ENCODE data around the gene CHCHD1.
A peak's percentile ranks its signal among the peaks of the same experiment; 100 is the strongest.
"Not testable (repeated sequence)": the region's sequence is repeated elsewhere in the genome, so short reads cannot be mapped to it uniquely, and the experiment has no call there.

The CHCHD1 gene

DNA sequence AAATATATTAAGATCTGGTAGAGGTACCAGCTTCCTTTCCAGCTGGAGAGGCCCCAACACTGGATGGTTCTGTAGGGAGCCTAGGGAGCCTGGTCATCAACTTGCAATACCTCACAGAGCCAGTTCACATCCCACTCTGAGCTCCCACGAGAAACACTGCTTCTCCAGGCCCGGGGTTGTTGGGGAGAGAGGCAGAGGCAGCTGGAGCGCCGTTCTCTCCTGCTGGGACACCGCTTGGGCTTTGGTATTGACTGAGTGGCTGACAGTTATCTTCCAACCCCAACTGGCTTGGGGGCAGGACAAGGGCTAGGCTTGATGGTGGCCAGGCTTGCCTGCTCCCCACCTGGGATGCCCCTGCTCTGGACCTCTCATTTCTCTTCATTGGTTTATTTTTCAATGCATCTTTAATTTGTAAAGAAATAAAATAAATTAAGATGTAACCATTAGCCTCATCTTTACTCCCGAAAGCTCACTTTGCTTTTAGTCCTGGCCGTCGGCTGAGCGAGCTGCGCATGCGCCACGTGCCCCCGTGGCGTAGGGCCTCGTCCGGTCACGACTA lies 10.0 kb upstream of the CHCHD1 start:
- no peak for DNase-seq

DNA sequence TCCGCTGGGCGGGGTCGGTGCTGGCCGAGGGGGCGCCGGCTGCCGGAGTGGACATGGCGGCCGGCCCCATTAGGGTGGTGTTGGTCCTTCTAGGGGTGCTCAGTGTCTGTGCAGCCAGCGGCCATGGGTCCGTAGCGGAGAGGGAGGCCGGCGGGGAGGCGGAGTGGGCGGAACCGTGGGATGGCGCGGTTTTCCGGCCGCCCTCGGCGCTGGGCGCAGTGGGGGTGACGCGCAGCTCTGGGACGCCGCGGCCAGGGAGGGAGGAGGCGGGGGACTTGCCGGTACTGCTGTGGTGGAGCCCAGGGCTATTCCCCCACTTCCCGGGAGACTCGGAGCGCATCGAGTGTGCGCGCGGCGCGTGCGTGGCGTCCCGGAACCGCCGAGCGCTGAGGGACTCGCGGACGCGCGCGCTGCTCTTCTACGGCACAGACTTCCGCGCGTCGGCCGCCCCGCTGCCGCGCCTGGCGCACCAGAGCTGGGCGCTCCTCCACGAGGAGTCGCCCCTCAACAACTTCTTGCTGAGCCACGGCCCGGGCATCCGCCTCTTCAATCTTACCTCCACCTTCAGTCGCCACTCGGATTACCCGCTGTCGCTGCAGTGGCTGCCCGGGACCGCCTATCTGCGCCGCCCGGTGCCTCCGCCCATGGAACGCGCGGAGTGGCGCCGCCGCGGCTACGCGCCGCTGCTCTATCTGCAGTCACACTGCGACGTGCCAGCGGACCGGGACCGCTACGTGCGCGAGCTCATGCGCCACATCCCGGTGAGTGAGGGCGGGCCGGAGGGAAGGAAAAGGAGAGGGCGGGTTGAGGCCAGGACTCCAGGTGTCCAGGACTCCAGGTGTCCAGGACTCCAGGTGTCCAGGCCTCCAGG lies 9.3 kb upstream of the CHCHD1 start:
- DNase-seq, result no peak

DNA sequence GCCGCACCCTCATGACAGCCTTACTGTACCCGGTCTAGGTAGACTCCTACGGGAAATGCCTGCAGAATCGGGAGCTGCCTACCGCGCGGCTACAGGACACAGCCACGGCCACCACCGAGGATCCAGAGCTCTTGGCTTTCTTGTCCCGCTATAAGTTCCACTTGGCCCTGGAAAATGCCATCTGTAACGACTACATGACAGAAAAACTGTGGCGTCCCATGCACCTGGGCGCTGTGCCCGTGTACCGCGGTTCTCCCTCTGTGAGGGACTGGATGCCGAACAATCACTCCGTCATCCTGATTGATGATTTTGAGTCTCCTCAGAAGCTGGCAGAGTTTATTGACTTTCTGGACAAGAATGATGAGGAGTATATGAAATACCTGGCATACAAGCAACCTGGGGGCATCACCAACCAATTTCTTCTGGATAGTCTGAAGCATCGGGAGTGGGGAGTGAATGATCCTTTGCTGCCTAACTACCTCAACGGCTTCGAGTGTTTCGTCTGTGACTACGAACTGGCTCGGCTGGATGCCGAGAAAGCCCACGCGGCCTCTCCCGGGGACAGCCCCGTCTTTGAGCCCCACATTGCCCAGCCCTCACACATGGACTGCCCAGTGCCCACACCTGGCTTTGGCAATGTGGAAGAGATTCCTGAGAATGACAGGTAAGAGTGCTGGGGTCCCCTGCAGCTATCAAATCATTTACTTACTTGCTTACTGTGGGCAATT lies 8.5 kb upstream of the CHCHD1 start:
- DNase-seq, result no peak

DNA sequence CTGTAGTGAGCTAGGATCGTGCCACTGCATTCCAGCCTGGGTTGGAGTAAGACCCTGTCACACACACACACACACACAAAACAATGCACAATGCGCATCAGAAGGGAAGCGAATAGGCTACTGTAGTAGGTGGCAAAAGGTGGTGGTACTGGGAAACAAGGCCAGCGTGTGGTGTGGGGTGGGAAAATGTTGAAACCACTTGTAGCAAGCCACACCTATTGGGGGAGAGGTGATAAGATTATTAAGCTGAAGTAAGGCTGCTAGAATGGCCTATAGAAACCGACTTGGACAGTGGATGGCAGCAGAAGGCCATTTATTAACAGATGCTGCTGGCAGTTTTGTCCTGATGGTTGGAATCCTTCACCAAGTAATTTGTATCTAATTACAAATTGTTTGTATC lies 7.2 kb upstream of the CHCHD1 start:
- DNase-seq, result no peak

DNA sequence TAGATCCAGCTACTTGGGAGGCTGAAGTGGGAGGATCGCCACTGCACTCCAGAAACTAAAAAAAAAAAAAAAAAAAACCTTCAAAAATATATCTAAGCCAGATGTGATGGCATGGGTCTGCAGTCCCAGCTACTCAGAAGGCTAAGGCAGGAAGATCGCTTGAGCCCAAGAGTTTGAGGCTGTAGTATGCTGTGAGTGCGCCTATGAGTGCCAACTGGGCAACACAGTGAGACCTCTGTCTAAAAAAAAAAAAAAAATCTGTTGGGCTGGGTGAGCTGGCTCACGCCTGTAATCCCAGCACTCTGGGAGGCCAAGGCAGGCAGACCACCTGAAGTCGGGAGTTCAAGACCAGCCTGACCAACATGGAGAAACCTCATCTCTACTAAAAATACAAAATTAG lies 2.8 kb upstream of the CHCHD1 start:
- no peak for DNase-seq

DNA sequence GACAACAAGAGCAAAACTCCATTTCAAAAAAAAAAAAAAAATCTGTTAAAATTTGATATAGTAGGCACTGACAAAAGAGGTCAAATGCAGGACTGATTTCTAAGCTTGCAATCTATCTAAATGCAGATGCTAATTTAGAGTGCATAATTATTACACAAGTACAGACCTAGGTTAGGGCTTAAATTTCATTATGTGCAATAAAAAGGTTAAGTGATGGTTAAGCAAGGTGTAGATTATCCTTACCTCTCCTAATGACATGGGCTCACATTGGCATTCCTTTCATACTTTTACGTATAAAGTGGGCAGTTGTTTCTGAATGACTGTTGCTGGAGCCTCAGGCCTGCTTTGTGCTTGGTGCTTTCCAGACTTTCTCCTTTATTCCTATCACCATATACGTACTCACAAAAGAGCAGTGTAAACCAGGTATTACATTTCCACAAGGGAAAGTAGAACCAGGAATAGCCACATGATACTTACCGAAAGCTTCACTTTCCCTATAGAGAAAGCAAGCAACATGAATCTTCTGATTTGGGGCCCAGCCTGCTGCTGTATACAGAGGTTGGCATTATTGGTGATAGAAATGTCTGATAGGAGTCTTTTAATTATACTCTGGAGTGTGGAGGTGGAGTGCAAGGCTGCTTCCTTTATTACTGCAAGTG lies 2.2 kb upstream of the CHCHD1 start:
- DNase-seq, result no peak

DNA sequence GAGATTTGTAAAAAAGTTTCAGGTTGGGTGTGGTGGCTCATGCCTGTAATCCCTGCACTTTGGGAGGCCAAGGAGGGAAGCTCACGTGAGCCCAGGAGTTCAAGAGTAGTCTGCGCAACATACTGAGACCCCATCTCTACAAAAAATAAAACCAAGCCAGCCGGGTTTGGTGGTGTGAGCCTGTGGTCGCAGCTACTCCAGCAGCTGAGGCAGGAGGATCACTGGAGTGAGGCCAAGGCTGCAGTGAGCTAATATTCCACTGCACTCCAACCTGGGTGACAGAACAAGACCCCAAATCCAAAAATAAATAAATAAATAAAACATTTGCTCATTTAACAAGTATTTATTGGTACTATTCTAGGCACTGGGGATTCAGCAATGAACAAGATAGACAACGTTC lies 1.5 kb upstream of the CHCHD1 start:
- DNase-seq, result no peak

DNA sequence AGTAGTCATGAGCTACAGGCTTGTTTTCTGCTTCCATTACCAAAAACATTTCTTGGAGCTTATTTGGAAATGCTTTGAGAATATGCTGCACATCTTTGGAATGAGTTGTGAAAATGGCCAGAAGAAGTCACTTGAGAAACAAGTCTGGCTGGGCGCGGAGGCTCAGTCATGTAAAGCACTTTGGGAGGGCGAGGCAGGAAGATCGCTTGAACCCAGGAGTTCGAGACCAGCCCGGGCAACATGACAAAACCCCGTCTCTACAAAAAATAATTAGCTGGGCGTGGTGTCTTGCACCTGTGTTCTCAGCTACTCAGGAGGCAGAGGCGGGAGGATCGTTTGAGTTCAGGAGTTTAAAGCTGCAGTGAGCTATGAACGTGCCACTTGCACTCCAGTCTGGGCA lies 882 bp upstream of the CHCHD1 start:
- DNase-seq, result no peak

DNA sequence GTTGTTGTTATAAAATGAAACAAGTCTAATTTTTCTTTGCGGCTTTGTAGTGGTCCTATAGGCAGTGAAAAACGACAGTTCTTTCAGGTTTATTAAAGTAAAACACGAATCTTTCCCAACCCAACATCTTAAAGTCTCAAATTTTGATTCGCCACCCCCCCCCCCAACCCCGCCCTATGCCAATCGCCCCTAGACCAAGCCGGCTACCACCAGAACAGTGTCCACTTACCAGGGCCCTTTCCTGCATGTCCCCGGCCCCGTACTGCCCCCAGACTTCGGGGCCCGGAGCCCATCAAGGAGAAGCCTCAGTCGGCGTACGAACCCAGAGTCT lies 335 bp upstream of the CHCHD1 start:
- DNase-seq, result no peak

DNA sequence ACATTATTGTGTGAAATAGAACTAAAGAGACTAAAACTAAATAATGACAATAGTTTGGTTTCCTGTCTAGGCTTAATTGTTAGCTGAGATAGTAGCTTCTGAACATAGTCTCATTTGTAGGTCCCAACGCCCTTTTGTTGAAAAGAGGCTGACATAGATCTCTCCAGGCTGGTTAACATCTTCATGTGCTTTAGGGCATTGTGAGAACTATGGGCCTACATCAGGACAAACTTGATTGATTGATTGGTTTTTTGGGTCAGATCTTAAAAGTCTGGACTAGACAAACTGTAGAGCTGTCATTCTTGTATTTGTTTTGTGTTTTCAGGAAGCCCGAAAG lies 869 bp downstream of the CHCHD1 start:
- no peak for DNase-seq

DNA sequence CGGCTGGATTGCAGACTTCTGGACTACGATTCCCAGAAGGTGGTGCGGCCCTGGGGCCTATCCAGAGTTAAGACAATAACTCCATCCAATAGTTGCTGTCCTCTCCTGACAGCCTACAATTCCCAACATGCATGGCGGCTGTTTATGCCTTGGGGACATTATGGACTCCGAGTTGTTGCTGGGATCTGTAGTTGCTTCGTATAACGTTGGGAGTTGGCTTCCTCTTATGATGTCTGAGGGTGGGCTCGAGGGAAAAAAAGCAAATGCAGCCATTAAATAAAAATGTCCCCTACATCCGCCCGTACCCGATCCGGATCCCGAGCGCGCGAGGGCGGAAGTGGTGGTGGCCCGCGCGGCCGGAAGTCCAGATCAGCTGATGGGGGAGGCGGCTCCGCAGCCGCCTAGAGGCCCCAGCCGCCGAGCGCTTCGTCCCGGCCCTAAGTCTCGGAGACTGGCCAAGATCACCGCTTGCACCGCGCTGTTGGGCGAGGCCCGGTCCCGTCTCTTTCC lies 3.4 kb downstream of the CHCHD1 start, which contains the start of gene ZSWIM8:
Gene ZSWIM8 (plus strand): TSS at position 396 of the 510 bp plus-strand sequence. CDS start 273 bp downstream, outside the sequence.
- DNase-seq, result peak; percentile 82

DNA sequence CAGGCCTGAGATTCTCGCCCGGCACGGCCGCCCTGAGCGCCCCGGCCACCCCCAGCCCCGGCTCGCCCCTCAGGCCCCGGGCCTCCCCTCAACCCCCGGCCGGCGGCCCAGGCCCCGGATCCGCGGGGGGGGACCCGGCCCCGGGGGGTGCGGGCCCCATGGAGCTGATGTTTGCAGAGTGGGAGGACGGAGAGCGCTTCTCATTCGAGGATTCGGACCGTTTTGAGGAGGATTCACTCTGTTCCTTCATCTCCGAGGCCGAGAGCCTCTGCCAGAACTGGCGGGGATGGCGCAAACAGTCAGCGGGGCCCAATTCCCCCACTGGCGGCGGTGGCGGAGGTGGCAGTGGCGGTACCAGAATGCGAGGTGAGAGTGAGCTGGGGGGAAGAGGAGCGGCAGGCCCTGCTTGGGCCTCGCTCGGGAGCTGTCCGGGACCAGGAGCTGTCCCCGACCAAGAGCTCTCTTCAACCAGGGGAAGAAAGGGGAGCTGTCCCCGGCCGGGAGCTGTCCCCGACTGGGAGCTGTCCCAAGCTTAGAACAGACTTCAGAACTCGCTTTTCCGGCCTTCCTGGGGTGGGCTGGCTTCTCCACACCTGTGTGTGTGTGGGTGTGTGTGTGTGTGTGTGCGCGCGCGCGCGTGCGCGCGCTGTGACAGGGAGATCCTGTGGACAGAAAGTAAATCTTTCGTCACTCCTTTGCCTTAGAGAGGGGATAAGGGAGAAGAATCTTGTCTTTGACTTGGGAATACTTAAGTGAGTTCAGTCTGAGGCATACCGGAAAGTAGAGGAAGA lies 4.1 kb downstream of the CHCHD1 start:
- no peak for DNase-seq

DNA sequence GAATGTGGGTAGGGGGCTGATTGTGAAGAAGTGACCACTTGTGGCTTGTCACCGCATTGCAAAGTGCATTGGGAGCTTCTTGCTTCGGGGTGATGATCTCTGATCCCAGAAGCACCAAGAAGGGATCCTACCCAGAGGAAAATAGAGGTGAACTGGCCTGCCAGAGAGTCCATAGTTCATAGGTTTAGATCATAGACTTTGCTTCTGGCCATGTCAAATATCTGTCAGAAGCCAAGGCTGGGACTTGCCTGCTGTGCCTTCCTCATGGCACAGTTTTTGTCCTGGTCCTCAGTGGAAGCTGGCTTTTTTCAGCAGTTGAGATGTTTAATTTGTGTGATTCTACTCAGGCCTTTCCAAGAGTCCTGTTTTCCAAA lies 4.7 kb downstream of the CHCHD1 start:
- DNase-seq, result no peak

DNA sequence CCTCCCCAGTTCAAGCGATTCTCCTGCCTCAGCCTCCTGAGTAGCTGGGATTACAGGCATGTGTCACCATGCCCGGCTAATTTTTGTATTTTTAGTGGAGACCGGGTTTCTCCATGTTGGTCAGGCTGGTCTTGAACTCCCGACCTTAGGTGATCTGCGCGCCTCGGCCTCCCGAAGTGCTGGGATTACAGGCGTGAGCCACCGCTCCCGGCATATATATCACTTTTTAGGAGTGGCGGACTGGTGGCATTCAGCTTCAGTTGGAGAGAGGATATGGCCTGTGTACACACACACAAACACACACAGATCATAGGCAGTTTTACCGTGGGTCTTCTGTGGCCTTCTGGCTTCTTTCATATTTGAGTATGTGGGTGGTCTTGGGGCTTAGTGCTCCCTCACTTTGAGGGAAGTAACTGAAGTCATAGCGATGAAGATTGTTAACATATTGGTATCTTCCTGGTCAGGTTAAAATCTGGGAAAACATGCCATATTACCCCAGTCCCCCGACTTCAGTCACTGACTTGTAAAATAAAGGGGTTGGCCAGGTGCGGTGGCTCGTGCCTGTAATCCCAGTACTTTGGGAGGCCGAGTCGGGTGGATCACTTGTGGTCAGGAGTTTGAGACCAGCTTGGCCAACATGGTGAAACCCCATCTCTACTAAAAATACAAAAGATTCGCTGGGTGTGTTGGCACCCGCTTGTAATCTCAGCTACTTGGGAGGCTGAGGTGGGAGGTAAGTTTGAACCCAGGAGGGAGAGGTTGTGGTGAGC lies 5.4 kb downstream of the CHCHD1 start:
- DNase-seq, result not testable (repeated sequence)

DNA sequence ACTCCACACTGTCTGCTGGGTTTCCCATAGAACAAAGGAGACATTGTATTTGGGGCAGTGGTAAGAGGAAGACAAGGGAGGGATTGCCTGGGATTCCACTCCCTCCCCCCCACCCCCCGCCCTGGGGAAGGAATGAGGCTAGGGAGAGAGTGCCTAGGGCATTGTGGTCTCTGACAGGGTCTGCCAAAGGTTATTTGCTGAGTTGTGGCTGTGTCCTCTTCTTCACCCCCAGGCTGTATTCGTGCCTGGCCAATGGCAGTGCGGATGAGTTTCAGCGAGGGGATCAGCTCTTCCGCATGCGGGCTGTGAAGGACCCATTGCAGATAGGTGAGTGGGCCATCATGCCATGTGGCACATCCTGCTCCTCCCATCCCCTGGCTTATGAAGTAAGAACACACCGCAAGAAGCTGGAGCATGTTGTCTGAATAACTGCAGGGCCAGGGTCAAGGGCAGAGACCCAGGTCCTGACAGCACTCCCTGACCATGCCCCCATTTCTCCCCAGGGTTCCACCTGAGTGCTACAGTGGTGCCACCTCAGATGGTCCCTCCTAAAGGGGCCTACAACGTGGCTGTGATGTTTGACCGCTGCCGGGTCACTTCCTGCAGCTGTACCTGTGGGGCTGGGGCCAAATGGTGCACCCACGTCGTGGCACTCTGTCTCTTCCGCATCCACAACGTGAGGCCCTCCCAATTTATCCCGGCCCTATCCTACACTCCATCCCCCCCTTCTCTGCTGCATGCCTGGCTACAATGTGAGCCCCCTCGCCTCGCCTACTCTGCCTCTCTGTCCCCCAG lies 7.2 kb downstream of the CHCHD1 start:
- no peak for DNase-seq

DNA sequence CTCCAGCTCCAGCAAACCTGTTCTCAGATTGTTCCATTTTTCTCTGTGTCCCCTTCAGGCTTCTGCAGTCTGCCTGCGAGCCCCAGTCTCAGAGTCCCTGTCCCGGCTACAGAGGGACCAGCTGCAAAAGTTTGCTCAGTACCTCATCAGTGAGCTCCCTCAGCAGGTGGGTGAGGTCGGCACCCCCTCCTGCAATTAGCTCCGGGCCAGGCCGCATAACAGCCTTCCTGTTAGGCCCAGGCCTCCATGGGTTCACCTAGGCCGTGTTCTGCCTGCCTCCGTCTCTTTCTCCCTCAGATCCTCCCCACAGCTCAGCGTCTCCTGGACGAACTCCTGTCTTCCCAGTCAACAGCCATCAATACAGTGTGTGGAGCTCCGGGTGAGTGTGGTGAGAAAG lies 7.8 kb downstream of the CHCHD1 start:
- DNase-seq, result no peak

DNA sequence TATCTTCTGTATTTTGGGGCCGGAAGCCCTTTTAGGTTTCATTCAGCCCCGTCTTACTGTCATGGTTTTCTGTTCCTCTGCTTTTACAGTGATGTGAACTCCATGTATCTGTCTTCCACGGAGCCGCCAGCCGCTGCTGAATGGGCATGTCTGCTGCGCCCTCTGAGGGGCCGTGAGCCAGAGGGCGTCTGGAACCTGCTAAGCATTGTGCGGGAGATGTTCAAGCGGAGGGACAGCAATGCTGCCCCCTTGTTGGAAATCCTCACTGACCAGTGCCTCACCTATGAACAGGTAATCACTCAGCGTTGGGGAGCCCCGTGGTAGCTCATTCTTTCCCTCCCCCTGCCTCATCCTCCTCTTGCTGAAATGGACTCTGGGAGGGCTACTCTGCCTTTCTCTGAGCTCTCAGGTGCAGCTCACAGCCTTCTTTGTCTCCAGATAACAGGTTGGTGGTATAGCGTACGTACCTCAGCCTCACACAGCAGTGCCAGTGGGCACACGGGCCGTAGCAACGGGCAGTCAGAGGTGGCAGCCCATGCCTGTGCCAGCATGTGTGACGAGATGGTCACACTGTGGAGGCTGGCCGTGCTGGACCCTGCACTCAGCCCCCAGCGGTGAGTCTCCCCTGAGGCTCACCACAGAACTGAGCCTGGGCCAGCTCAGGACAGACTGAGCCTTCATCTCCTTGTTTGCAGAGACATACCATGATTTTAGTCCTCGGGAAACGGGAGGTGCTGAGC lies 9.2 kb downstream of the CHCHD1 start:
- no peak for DNase-seq

DNA sequence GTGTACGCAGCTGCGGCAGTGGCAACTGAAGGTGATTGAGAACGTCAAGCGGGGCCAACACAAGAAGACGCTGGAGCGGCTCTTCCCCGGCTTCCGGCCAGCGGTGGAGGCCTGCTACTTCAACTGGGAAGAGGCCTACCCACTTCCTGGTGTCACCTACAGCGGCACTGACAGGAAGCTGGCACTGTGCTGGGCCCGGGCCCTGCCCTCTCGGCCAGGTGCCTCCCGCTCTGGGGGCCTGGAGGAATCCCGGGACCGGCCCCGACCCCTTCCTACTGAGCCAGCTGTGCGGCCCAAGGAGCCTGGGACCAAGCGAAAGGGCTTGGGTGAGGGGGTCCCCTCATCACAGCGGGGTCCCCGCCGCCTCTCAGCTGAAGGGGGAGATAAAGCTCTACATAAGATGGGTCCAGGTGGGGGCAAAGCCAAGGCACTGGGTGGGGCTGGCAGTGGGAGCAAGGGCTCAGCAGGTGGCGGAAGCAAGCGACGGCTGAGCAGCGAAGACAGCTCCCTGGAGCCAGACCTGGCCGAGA lies 10.1 kb downstream of the CHCHD1 start:
- DNase-seq, result no peak

DNA sequence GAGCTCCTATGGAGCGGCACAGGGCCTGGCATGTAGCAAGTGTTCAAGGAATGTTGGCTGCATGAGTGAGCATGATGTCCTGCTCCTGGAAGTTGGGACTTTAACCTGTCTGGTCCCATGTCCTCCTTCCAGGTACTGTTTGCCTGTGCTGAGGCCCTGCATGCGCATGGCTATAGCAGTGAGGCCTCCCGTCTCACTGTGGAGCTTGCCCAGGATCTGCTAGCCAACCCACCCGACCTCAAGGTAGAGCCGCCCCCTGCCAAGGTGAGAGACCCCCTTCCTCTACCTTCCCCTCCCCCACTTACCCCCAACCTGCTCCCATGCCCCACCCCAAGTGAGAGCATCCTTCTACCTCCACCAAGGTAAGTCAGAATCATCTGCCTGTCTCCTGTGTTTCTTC lies 11.6 kb downstream of the CHCHD1 start:
- no peak for DNase-seq

DNA sequence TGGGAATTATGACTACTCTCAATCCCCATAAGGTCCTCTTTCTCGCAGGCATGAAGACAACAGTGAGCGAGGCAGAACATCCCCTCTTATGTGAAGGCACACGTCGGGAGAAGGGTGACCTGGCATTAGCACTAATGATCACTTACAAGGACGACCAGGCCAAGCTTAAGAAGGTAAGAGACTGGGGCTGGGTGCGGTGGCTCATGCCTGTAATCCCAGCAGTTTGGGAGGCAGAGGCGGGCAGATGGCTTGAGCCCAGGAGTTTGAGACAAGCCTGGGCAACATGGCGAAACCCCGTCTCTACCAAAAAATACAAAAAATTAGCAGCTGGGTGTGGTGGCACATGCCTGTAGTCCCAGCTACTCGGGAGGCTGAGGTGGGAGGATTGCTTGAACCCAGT lies 13.6 kb downstream of the CHCHD1 start:
- not testable (repeated sequence) for DNase-seq

Data from NCI-H1436 (cell line).